Pancreas (tissue), 10 donors: ENCODE data around the gene VASH2. TPM values are rescaled to one million over a fixed set of nuclear protein-coding genes. Genes with fewer than 3 reads are reported as not detected.

Experiments used
- ATAC-seq, 4 donors: fragments of 200-7000 bp; cut with Tn5 transposase; one replicate each; pipeline versions ENCODE4 v1.8.0 to v1.9.1; 2020; ENCODE audit warnings: mild to moderate bottlenecking in 4 of 4, moderate library complexity in 4 of 4
- DNase-seq, 6 donors: peaks; one replicate each; pipeline ENCODE4 v3.0.0-alpha.2; 2020
- FAIRE-seq: peaks from 2 replicates; lab custom pipeline; 2012; peaks lifted over from hg19 to GRCh38; lab: Jason Lieb, UNC
- H3K27ac ChIP-seq, 4 donors: fragments of 200-600 bp; sonication (generic); 1 replicate in 3 of 4; 2 replicates in 1 of 4; pipeline versions ENCODE4 v1.5.0 to v1.8.0; 2020
- H3K27me3 ChIP-seq, 4 donors: fragments of 200-600 bp; one replicate each; pipeline ENCODE4 v1.8.0; 2021
- H3K36me3 ChIP-seq, 3 donors: fragments of 200-600 bp; sonication (generic) in 1 of 3; one replicate each; pipeline versions ENCODE4 v1.5.0 to v1.8.0; 2020 to 2021
- H3K4me1 ChIP-seq, 3 donors: fragments of 200-600 bp; one replicate each; pipeline ENCODE4 v1.8.0; 2021
- H3K4me3 ChIP-seq, 4 donors: fragments of 200-600 bp; sonication (generic) in 2 of 4; one replicate each; pipeline versions ENCODE4 v1.5.0 to v1.8.0; 2020 to 2021
- H3K9me3 ChIP-seq, 4 donors: fragments of 200-600 bp; one replicate each; pipeline ENCODE4 v1.8.0; 2021
- CTCF ChIP-seq, 4 donors: fragments of 200-600 bp; sonication (generic) in 3 of 4; IDR thresholded peaks; one replicate each; pipeline versions ENCODE4 v1.5.0 to v1.8.0; 2021; ENCODE audit warnings: antibody characterized with exemption in 4 of 4
- WGBS, 2 donors: extraction: QIAGEN DNeasy Blood & Tissue Kit; methylation state at CpG; one replicate each; pipeline ENCODE4 v1.1.7; 2013; 5-methylcytosine and 5-hydroxymethylcytosine counted together
- intact Hi-C, 3 donors: fragments of 100-400 bp; cut with DNase I; formaldehyde crosslinking; loops; one replicate each; pipeline versions ENCODE4 v1.11.1 to v1.14.2; 2022
- polyA plus RNA-seq, 2 donors: library from polyadenylated mRNA; stranded (reverse); fragments of 200-250 nt; gene quantifications; one replicate each; pipeline ENCODE4 v1.2.3, GENCODE V29; 2013
- total RNA-seq, 6 donors: library from RNA; stranded (reverse); fragmentation: NEBNext Ultra II Directional in 4 of 6; extraction: Animal tissue kit (Norgen Biotek cat#: 25700) in 4 of 6; gene quantifications; one replicate each; pipeline versions ENCODE4 v1.2.1 to v1.2.4, GENCODE V29; 2021 to 2023
- donor health status: healthy with polysubstance abuse.
- donor health status: DM: no; HTN: no; CAD: no; lungs with moderate emphysema.
- donor health status: DM: no; HTN: no; CAD: no.
- donor health status: control.
- donor health status: control.
- donor health status: Bipolar disorder and iron deficiency.
- donor health status: DM: yes; HTN: yes; CAD: no.
- donor health status: DM: no; HTN: no; CAD: no.
- donor health status: DM: no; HTN: no; CAD: no.
- donor health status: DM: yes; HTN: yes; CAD: no.

VASH2 gene
- total and polyA plus RNA-seq, 8 donors: 0.15 to 1.9 (median 0.52) TPM; not detected in 1

- ATAC-seq: no peak
- 64 to 68% methylated on average over 10 of the region's 10 CpGs for WGBS, 2 donors
- TF ChIP-seq CTCF (IDR thresholded peaks at IDR 0.05): no peak
- FAIRE-seq: no peak
- Histone ChIP-seq H3K36me3 (no peaks in the 10 kb centered on the region), H3K27me3 (no peaks in the 10 kb centered on the region), H3K4me3 (no peak overlapping the region), H3K27ac (no peak overlapping the region), H3K4me1 (no peaks in the 10 kb centered on the region), H3K9me3 (no peaks in the 10 kb centered on the region)
- DNase-seq: no peak
- intact Hi-C loops: no loop called here
Observed at GRCh38 chr1:212928323-212929291, 21.7 kb upstream of the VASH2 start.

GRCh38 chr1:212930986-212931678 is 19.2 kb upstream of the VASH2 start:
- Histone ChIP-seq H3K36me3 (no peaks in the 10 kb centered on the region), H3K27me3 (no peaks in the 10 kb centered on the region), H3K4me3 (no peak overlapping the region), H3K27ac (no peak overlapping the region), H3K4me1 (no peaks in the 10 kb centered on the region), H3K9me3 (no peaks in the 10 kb centered on the region)
- WGBS, 2 donors: 68 to 85% methylated on average over 10 of the region's 10 CpGs
- intact Hi-C loops: no loop called here
- no peak for TF ChIP-seq CTCF (IDR thresholded peaks at IDR 0.05)
- DNase-seq (no peak), FAIRE-seq (no peak), ATAC-seq (no peak)

- H3K27me3 ChIP-seq: no peaks in the 10 kb centered on the region
- no peak for FAIRE-seq
- no peaks in the 10 kb centered on the region for H3K36me3 ChIP-seq
- H3K4me1 ChIP-seq: no peaks in the 10 kb centered on the region
- no peaks in the 10 kb centered on the region for H3K9me3 ChIP-seq
- no peak overlapping the region for H3K27ac ChIP-seq
- no peak for DNase-seq
- TF ChIP-seq CTCF (IDR thresholded peaks at IDR 0.05): no peak
- intact Hi-C loops: no loop called here
- no peak overlapping the region for H3K4me3 ChIP-seq
- WGBS, 2 donors: 73 to 83% methylated on average over 1 of the region's 1 CpG
- no peak for ATAC-seq
Observed at GRCh38 chr1:212933815-212934471, 16.4 kb upstream of the VASH2 start.

- Histone ChIP-seq H3K36me3 (no peaks in the 10 kb centered on the region), H3K4me1 (no peaks in the 10 kb centered on the region), H3K27ac (no peak overlapping the region), H3K4me3 (no peak overlapping the region), H3K9me3 (no peaks in the 10 kb centered on the region), H3K27me3 (no peaks in the 10 kb centered on the region)
- FAIRE-seq (no peak), ATAC-seq (no peak), DNase-seq (no peak)
- 73 to 84% methylated on average over 7 of the region's 7 CpGs for WGBS, 2 donors
- no peak for TF ChIP-seq CTCF (IDR thresholded peaks at IDR 0.05)
- intact Hi-C loops: no loop called here
Observed at GRCh38 chr1:212935387-212935981, 14.9 kb upstream of the VASH2 start.
